Type B pancreatic cell (in vitro differentiated cells): ENCODE results near the gene STK17A. TPM values are rescaled to one million over a fixed set of nuclear protein-coding genes. Genes with fewer than 3 reads are reported as not detected.
A peak's percentile ranks its signal among the peaks of the same experiment; 100 is the strongest.
"Not testable (repeated sequence)": the region's sequence is repeated elsewhere in the genome, so short reads cannot be mapped to it uniquely, and the experiment has no call there.

Experiments
- DNase-seq: peaks from one replicate; pipeline ENCODE4 v3.0.0; 2021; ENCODE audit warnings: mixed read lengths; ENCODE audit not compliant: unreplicated experiment; ENCODE audit errors: extremely low spot score
- H3K27ac Mint-ChIP-seq: 2 replicates; pipeline ENCODE4 v1.8.0; 2021; ENCODE audit warnings: mild to moderate bottlenecking, mixed read lengths
- H3K27me3 Mint-ChIP-seq: 2 replicates; pipeline ENCODE4 v1.8.0; 2021; ENCODE audit warnings: mixed read lengths
- H3K36me3 Mint-ChIP-seq: 2 replicates; pipeline ENCODE4 v1.8.0; 2021; ENCODE audit warnings: mixed read lengths
- H3K4me1 Mint-ChIP-seq: one replicate; pipeline ENCODE4 v1.8.0; 2021; ENCODE audit warnings: mixed read lengths; ENCODE audit not compliant: unreplicated experiment
- H3K4me3 Mint-ChIP-seq: 2 replicates; pipeline ENCODE4 v1.8.0; 2021; ENCODE audit warnings: mild to moderate bottlenecking, mixed read lengths
- H3K9me3 Mint-ChIP-seq: 2 replicates; pipeline ENCODE4 v1.8.0; 2021; ENCODE audit warnings: mixed read lengths
- total RNA-seq: library from RNA; stranded (reverse); gene quantifications from 2 replicates; pipeline ENCODE4 v1.2.1, GENCODE V29; 2021; ENCODE audit warnings: low replicate concordance
- TF ChIP-seq, protein P1 (sequence below): fragments of 200-600 bp; sonication (generic); conservative IDR thresholded peaks from 2 replicates; pipeline ENCODE4 v1.5.0; 2021; ENCODE audit warnings: antibody characterized with exemption, mild to moderate bottlenecking

The STK17A gene
- total RNA-seq, 1 donor from 2014 or later = 11.0 TPM

DNA sequence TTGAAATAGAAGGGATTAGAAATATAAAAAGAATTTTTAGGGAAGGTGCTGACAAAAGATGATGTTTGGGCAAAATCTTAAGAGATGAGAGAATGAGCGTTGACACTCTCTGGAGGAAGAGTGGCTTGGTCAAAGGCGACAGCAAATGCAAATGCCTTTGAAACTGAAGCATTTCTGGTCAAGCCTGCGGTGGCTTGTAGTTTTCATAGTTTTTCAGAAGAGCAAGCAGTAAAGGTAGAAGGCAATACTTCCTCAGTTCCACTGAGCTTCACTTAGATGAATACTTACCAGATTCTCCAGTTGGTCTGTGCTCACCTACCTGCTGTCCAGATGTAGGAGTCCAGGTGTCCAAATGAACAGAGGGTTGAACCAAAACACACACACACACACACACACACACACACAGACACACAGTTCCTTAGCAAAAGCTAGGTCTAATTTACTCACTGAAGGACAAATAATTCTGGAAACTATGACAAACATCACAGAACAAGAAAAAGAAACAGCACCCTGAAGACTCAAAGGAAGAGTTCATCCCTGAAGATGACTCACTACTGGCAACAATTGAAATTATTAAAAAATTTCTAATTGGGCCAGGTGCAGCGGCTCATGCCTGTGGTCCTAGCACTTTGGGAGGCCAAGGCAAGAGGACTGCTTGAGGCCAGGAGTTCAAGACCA is 12.1 kb upstream of the STK17A start:
- no peak overlapping the region for H3K4me3 Mint-ChIP-seq
- no peak overlapping the region for H3K27ac Mint-ChIP-seq
- H3K9me3 Mint-ChIP-seq = peaks cover 4% of the 10 kb centered on the region
- H3K4me1 Mint-ChIP-seq = no peaks in the 10 kb centered on the region
- H3K27me3 Mint-ChIP-seq = no peaks in the 10 kb centered on the region
- no peaks in the 10 kb centered on the region for H3K36me3 Mint-ChIP-seq
- TF ChIP-seq, protein P1, sequence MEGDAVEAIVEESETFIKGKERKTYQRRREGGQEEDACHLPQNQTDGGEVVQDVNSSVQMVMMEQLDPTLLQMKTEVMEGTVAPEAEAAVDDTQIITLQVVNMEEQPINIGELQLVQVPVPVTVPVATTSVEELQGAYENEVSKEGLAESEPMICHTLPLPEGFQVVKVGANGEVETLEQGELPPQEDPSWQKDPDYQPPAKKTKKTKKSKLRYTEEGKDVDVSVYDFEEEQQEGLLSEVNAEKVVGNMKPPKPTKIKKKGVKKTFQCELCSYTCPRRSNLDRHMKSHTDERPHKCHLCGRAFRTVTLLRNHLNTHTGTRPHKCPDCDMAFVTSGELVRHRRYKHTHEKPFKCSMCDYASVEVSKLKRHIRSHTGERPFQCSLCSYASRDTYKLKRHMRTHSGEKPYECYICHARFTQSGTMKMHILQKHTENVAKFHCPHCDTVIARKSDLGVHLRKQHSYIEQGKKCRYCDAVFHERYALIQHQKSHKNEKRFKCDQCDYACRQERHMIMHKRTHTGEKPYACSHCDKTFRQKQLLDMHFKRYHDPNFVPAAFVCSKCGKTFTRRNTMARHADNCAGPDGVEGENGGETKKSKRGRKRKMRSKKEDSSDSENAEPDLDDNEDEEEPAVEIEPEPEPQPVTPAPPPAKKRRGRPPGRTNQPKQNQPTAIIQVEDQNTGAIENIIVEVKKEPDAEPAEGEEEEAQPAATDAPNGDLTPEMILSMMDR = no peak
- no peak for DNase-seq

DNA sequence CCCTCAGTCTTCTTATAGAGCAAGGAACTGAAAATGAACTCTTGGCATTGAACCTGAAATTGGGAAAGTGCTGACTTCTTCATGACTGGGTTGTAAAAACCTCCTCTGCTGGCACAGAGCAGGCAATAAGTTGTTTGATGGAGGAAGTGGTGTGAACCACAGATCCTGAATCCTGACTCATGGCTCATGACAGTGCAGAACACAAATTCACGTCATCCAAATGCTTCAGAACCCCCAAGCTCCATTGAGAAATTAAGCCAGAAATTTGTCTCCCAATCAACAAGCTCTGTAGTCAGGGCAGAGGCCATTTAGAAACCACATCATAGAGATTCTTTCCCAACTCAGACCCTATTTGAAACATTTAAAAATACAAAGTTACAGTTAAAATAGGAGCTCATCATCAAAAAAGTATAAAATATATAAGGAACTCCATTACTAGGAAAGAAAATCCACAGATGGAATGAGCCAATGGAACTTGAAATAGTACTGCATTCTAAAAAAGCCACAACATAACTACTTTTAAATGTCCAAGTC is 10.3 kb upstream of the STK17A start:
- no peak for DNase-seq
- peaks cover 4% of the 10 kb centered on the region for H3K4me1 Mint-ChIP-seq
- TF ChIP-seq, protein P1 = no peak
- no peaks in the 10 kb centered on the region for H3K36me3 Mint-ChIP-seq
- H3K27ac Mint-ChIP-seq = no peak overlapping the region
- H3K9me3 Mint-ChIP-seq = peaks cover 7% of the 10 kb centered on the region
- no peak overlapping the region for H3K4me3 Mint-ChIP-seq
- no peaks in the 10 kb centered on the region for H3K27me3 Mint-ChIP-seq

DNA sequence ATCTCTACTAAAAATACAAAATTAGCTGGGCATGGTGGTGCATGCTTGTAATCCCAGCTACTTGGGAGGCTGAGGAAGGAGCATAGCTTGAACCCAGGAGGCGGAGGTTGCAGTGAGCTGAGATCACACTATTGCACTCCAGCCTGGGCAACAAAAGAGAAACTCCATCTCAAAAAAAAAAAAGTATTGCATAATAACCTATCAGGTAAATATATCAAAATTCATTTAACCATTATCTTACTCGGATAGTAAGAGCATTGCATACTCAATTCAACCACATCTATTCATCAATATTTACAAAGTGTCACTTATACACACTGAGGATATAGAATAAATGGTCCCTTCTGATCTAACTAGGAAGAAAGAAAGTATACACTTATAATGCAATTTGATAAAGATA is 9.1 kb upstream of the STK17A start:
- H3K27me3 Mint-ChIP-seq, H3K4me3 Mint-ChIP-seq, H3K4me1 Mint-ChIP-seq, H3K36me3 Mint-ChIP-seq, H3K27ac Mint-ChIP-seq, DNase-seq: not testable (repeated sequence)
- H3K9me3 Mint-ChIP-seq = peaks cover 12% of the 10 kb centered on the region

DNA sequence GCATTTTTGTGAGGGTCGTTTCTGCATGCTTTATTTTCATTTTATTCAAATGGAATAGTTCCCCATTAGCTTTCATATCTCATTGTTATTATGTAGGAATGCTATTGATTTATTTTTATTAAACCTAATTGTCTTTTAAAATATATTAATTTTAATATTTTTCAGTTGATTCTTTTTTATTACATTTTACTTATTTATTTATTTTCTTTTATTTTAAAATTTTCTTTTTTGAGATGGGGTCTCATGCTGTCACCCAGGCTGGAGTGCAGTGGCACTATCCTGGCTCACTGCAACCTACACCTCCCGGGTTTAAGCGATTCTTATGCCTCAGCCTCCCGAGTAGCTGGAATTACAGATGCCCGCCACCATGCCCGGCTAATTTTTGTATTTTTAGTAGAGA is 7.4 kb upstream of the STK17A start:
- TF ChIP-seq, protein P1 = no peak
- peaks cover 16% of the 10 kb centered on the region for H3K9me3 Mint-ChIP-seq
- H3K4me1 Mint-ChIP-seq = peaks cover 9% of the 10 kb centered on the region
- no peaks in the 10 kb centered on the region for H3K27me3 Mint-ChIP-seq
- H3K27ac Mint-ChIP-seq = no peak overlapping the region
- H3K36me3 Mint-ChIP-seq = peaks cover 4% of the 10 kb centered on the region
- no peak for DNase-seq
- no peak overlapping the region for H3K4me3 Mint-ChIP-seq

DNA sequence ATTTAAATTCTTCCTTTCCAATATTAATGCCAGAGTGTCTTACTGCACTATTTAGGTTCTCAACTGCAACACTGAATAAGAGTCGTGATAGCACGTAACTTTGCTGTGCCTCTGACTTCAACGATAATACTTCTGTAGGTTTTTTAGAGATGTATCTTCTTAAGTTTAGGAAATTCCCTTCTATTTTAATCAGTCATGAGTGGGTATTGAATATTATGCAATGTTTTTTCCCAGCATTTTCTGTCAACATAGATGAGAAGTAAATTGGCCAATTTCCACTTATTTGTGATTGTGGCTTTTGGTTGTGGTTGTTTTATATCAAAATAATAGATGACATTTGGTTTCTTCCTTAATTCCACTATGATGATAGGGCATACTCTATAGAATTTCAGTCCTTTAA is 6.7 kb upstream of the STK17A start:
- TF ChIP-seq, protein P1 = no peak
- DNase-seq = no peak
- Mint-ChIP-seq H3K36me3 (peaks cover 4% of the 10 kb centered on the region), H3K4me1 (peaks cover 9% of the 10 kb centered on the region), H3K27me3 (peaks cover 6% of the 10 kb centered on the region), H3K4me3 (no peak overlapping the region), H3K9me3 (peaks cover 16% of the 10 kb centered on the region), H3K27ac (no peak overlapping the region)

DNA sequence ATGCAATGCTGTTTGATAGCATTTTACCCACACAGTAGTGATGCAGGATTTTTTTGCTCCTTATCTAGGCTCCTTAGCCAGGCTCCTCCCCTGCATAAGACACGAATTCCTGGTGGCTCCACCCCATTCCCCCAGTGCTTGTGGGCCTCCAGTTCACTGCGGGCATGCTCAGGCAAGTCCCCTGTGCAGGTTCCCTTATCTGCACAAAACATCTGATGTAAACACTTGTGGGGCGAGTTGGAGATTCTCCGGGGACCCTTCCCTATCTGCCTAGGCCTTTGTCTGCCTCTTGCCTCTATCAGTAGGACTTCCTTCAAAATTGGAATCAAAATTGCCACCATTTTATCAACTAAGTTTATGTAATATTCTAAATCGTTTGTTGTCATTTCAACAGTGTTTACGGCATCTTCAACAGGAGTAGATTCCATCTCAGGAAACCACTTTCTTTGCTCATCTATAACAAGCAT is 5.4 kb upstream of the STK17A start:
- DNase-seq = no peak
- H3K27ac Mint-ChIP-seq = peak overlapping the region; percentile 89
- peaks cover 16% of the 10 kb centered on the region for H3K9me3 Mint-ChIP-seq
- H3K4me3 Mint-ChIP-seq = no peak overlapping the region
- TF ChIP-seq, protein P1 = no peak
- H3K4me1 Mint-ChIP-seq = peaks cover 9% of the 10 kb centered on the region
- H3K36me3 Mint-ChIP-seq = peaks cover 4% of the 10 kb centered on the region
- peaks cover 15% of the 10 kb centered on the region for H3K27me3 Mint-ChIP-seq
